CD4-positive, alpha-beta T cell (primary cell): ENCODE results near the gene GSE1. TPM values are rescaled to one million over a fixed set of nuclear protein-coding genes. Genes with fewer than 3 reads are reported as not detected.

Experiments used
- ATAC-seq: fragments of 200-7000 bp; cut with Tn5 transposase; one replicate; pipeline ENCODE4 v1.10.0; 2022; ENCODE audit warnings: mild to moderate bottlenecking; ENCODE audit not compliant: poor library complexity
- CTCF ChIA-PET: fragments of 350-600 bp; sonication (Branson Sonifier 250); formaldehyde crosslinking; loops from one replicate; lab custom pipeline; 2021; ENCODE audit warnings: antibody characterized with exemption, inconsistent platforms; lab: Charles Lee
- POLR2A ChIA-PET: fragments of 350-600 bp; sonication (Branson Sonifier 250); formaldehyde crosslinking; loops from one replicate; lab custom pipeline; 2021; ENCODE audit warnings: antibody characterized with exemption, inconsistent platforms; lab: Charles Lee
- DNase-seq, 14 experiments: peaks; one replicate each; pipeline ENCODE4 v3.0.0-alpha.2; 2013 to 2020; ENCODE audit warnings: mixed read lengths in 2 of 14
- H3K27ac ChIP-seq, 2 donors: one replicate each; pipeline versions ENCODE4 v1.5.1 to v1.7.0; 2013; ENCODE audit warnings: low read length in 2 of 2, low read depth in 1 of 2, mild to moderate bottlenecking in 1 of 2
- H3K27me3 ChIP-seq, 2 experiments: 1 replicate in 1 of 2; 2 replicates in 1 of 2; pipeline versions ENCODE4 v1.6.1 to v1.7.0; 2013; ENCODE audit warnings: low read length in 2 of 2, control low read depth in 1 of 2, mild to moderate bottlenecking in 1 of 2, moderate library complexity in 1 of 2; ENCODE audit not compliant: insufficient read depth in 2 of 2, control insufficient read depth in 1 of 2
- H3K36me3 ChIP-seq: one replicate; pipeline ENCODE4 v1.6.1; 2013; ENCODE audit warnings: low read length, control low read depth; ENCODE audit not compliant: insufficient read depth
- H3K4me1 ChIP-seq: one replicate; pipeline ENCODE4 v1.6.1; 2013; ENCODE audit warnings: low read length, control low read depth; ENCODE audit not compliant: insufficient read depth
- H3K4me3 ChIP-seq: one replicate; pipeline ENCODE4 v1.5.1; 2013; ENCODE audit warnings: mild to moderate bottlenecking, low read length, moderate library complexity
- H3K9me3 ChIP-seq, 2 experiments: 1 replicate in 1 of 2; 2 replicates in 1 of 2; pipeline versions ENCODE4 v1.6.1 to v1.7.0; 2013; ENCODE audit warnings: low read length in 2 of 2, mild to moderate bottlenecking in 2 of 2, control low read depth in 1 of 2, moderate library complexity in 1 of 2; ENCODE audit not compliant: control insufficient read depth in 1 of 2, insufficient read depth in 1 of 2
- H3K27ac Mint-ChIP-seq: one replicate; pipeline ENCODE4 v1.8.0; 2020; ENCODE audit warnings: mixed read lengths
- H3K27me3 Mint-ChIP-seq: one replicate; pipeline ENCODE4 v1.8.0; 2021; ENCODE audit warnings: mixed read lengths
- H3K36me3 Mint-ChIP-seq: one replicate; pipeline ENCODE4 v1.8.0; 2021; ENCODE audit warnings: low read depth, mixed read lengths
- H3K4me1 Mint-ChIP-seq: one replicate; pipeline ENCODE4 v1.8.0; 2021; ENCODE audit warnings: low read depth, mixed read lengths
- H3K4me3 Mint-ChIP-seq: one replicate; pipeline ENCODE4 v1.8.0; 2020; ENCODE audit warnings: mild to moderate bottlenecking, mixed read lengths
- H3K9me3 Mint-ChIP-seq: one replicate; pipeline ENCODE4 v1.8.0; 2020; ENCODE audit warnings: mixed read lengths
- CTCF ChIP-seq: fragments of 200-600 bp; IDR thresholded peaks from one replicate; pipeline ENCODE4 v1.8.0; 2022; ENCODE audit warnings: antibody characterized with exemption, mild to moderate bottlenecking
- intact Hi-C, 2 experiments: fragments of 100-400 bp; cut with DNase I in 1 of 2; cut with micrococcal nuclease in 1 of 2; formaldehyde crosslinking; loops; one replicate each; pipeline versions ENCODE4 v1.15.1 to v1.9.0; 2023 to 2025; cut with DNase I, micrococcal nuclease
- total RNA-seq, 174 experiments: library from RNA in 2 of 174; stranded (reverse) in 2 of 174; gene quantifications; one replicate each; pipeline ENCODE4 v1.2.3 and lab custom pipeline; 2021 to 2026

Gene GSE1
- total RNA-seq, 2 experiments from 2014 or later, result 11.7 to 13.7 TPM

DNA sequence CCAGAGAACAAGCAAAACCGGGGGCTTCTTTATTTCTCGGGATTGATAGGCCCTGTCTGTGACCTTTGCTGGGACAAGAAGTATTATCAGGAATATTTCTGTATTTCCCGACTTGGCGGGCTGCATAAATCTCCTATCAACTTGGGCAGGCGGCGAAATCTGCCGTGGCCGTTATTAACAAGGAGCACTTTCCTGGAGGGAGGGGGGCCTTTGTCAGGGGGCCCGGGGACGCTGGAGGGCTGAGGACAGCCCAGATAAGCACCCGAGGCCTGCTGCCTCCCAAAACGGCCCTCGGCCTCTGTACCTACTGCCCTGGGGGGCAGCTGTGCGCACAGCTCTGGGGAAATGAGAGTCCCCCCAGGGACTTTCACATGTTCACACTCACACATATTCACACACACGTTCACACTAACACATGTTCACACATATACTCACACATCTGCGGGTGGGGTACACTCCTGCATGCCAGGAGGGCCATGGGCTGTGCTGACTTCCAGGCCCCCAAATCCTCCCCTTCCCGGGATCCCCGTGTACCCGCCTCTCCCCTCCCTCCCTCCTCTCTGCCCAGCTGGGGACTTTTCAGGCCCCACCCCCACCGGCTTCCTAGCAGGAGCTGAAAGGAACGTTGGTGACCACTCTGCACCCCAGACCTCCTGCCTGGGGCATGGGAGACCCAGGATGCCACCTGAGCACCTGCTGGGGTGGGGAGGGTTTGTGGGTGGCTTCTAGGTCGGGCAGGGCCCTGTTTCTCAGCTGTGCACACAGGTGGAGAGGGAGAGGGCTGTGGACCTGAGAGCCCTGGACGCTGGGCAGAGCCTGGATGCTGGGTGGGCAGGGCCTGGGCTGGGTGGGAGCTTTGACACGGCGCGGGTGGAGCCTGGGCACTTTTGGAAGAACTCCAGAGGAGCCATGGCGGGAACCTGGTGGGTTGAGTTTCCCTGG lies 24.3 kb upstream of the GSE1 start:
- Histone ChIP-seq H3K4me1 (no peaks in the 10 kb centered on the region), H3K4me3 (no peak overlapping the region), H3K27ac (no peak overlapping the region), H3K36me3 (peaks cover 6% of the 10 kb centered on the region), H3K9me3 (peaks cover 0 to 3% of the 10 kb centered on the region in 2 experiments), H3K27me3 (no peaks in the 10 kb centered on the region)
- CTCF ChIA-PET, result no interaction called here
- POLR2A ChIA-PET, result no interaction called here
- intact Hi-C loops, result no loop called here
- no peak for ATAC-seq
- Mint-ChIP-seq H3K9me3 (no peaks in the 10 kb centered on the region), H3K27ac (no peak overlapping the region), H3K36me3 (no peaks in the 10 kb centered on the region), H3K4me1 (no peaks in the 10 kb centered on the region), H3K4me3 (no peak overlapping the region), H3K27me3 (no peaks in the 10 kb centered on the region)
- DNase-seq, result no peak
- TF ChIP-seq CTCF, result no peak

DNA sequence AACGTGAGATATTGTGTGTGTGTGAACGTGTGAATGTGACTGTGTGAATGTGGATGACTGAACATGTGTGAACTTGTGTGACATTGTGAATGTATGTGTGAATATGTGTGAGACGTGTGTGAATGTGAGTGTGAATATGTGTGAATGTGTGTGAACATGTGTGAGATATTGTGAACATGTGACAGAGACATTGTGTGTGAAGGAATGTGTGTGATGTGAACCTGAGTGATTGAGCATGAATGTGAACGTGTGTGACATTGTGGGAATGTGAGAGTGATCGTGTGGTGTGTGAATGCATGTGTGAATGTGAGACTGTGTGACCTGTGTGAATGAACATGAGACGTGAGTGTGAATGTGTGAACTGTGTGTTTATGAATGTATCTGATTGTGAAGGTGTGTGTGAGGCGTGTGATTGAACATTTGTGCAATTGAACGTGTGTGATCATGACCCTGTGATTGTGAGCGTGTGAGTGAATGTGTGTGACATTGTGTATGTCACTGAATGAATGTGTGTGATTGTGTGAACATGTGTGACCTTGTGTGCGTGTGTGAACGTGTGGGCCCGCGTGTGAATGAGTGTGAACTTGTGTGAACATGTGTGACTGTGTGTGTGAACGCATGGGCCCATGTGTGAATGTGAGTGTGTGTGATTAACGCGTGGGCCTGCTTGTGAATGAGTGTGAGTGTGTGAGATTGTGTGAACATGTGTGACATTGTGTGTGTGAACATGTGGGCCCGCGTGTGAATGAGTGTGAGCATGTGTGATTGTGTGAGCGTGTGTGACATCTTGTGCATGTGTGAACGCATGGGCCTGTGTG lies 23.2 kb upstream of the GSE1 start:
- ChIA-PET POLR2A (no interaction called here), CTCF (no interaction called here)
- no peak for ATAC-seq
- H3K9me3 Mint-ChIP-seq, result no peaks in the 10 kb centered on the region
- Histone ChIP-seq H3K27ac (no peak overlapping the region), H3K27me3 (no peaks in the 10 kb centered on the region), H3K36me3 (peaks cover 6% of the 10 kb centered on the region), H3K4me3 (no peak overlapping the region), H3K9me3 (peaks cover 0 to 3% of the 10 kb centered on the region in 2 experiments), H3K4me1 (no peaks in the 10 kb centered on the region)
- H3K4me3 Mint-ChIP-seq, result no peak overlapping the region
- H3K27me3 Mint-ChIP-seq, result no peaks in the 10 kb centered on the region
- H3K36me3 Mint-ChIP-seq, result no peaks in the 10 kb centered on the region
- intact Hi-C loops, result no loop called here
- DNase-seq, result no peak
- TF ChIP-seq CTCF, result no peak
- no peak overlapping the region for H3K27ac Mint-ChIP-seq
- H3K4me1 Mint-ChIP-seq, result no peaks in the 10 kb centered on the region

GRCh38 chr16:85590506-85590832 lies 22.7 kb upstream of the GSE1 start:
- Mint-ChIP-seq H3K4me3 (no peak overlapping the region), H3K27ac (no peak overlapping the region), H3K27me3 (no peaks in the 10 kb centered on the region), H3K9me3 (no peaks in the 10 kb centered on the region), H3K4me1 (no peaks in the 10 kb centered on the region), H3K36me3 (no peaks in the 10 kb centered on the region)
- H3K9me3 ChIP-seq, result peaks cover 0 to 3% of the 10 kb centered on the region in 2 experiments
- no peaks in the 10 kb centered on the region for H3K27me3 ChIP-seq
- DNase-seq (no peak), ATAC-seq (no peak)
- peaks cover 6% of the 10 kb centered on the region for H3K36me3 ChIP-seq
- TF ChIP-seq CTCF, result no peak
- intact Hi-C loops, result no loop called here
- POLR2A ChIA-PET, result no interaction called here
- CTCF ChIA-PET, result no interaction called here
- no peak overlapping the region for H3K27ac ChIP-seq
- H3K4me3 ChIP-seq, result no peak overlapping the region
- no peaks in the 10 kb centered on the region for H3K4me1 ChIP-seq
